HG03342 (cell line): ENCODE data around the gene ASB18.
"Not testable (repeated sequence)": the region's sequence is repeated elsewhere in the genome, so short reads cannot be mapped to it uniquely, and the experiment has no call there.

Experiments
- ATAC-seq: cut with Tn5 transposase; IDR thresholded peaks from one replicate; pipeline ENCODE4 v1.9.1; 2021; ENCODE audit warnings: mild to moderate bottlenecking, moderate library complexity; ENCODE audit not compliant: unreplicated experiment

The ASB18 gene

GRCh38 chr2:236286873-236287545 lies 22.8 kb upstream of the ASB18 start:
- ATAC-seq, result no peak

DNA sequence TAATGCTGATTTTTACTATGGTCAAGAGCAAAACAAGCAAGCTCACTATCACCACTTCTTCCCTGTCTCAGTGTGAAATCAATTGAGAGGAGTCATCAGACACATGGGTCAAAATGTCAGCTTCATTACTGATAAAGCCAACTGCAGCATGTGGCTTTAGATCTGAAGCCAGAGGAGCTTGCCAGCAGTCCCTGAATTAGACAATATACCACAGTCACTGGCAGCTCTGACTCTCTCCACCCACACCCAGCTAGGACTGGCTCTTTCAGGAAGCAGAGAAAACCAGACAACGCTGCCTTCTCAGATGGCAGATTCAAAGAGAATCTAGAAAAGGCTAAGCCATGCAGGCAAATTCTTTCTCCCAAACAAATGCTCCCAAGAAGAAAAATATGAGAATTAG lies 20.0 kb upstream of the ASB18 start:
- ATAC-seq, result no peak

GRCh38 chr2:236282406-236282805 lies 18.2 kb upstream of the ASB18 start:
- no peak for ATAC-seq

DNA sequence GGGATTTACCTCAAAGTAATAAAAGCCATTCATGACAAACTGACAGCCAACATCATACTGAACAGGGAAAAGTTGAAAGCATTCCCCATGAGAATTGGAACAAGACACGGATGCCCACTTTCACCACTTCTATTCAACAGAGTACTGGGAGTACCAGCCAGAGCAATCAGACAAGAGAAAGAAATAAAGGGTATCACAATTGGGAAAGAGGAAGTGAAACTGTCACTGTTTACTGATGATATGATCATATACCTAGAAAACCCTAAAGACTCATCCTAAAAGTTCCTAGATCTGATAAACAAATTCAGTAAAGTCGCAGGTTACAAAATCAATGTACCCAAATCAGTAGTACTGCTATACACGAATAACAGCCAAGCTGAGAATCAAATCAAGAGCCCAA lies 17.2 kb upstream of the ASB18 start:
- ATAC-seq, result no peak

GRCh38 chr2:236273126-236273525 lies 8.9 kb upstream of the ASB18 start:
- no peak for ATAC-seq

GRCh38 chr2:236271851-236272250 lies 7.6 kb upstream of the ASB18 start:
- no peak for ATAC-seq

DNA sequence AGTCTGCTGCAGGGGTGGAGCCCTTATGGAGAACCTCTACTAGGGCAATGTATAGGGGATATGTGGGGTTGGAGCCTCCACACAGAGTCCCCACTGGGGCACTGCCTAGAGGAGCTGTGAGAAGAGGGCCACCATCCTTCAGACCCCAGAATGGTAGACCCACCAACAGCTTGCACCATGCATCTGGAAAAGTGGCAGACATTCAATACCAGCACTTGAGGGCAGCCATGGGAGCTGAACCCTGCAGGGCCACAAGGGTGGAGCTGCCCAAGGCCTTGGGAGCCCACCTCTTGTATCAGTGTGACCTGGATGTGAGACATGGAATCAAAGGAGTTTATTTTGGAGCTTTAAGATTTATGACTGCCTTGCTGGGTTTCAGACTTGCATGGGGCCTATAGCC lies 5.7 kb upstream of the ASB18 start:
- not testable (repeated sequence) for ATAC-seq

GRCh38 chr2:236265675-236266074 lies 1.5 kb upstream of the ASB18 start:
- ATAC-seq, result no peak

DNA sequence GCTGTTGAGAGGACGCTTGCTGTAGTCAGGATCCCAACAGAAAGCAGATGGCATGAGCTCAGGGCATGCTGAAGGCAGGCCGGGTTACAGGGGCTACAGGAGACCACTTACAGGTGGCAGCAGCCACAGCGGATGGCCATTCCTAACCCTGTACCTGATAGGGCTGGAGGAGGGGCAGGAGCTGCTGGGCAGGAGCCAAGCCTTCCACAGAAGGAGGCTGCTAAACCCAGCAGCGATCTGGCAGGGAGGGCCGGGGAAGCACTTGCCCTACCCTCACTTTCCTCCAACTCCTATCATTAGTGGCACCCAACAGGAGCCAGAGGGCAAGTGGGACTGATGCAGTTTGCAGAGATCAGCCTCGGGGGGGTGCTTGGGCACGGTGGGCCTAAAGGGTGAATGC lies 2.0 kb downstream of the ASB18 start:
- no peak for ATAC-seq

DNA sequence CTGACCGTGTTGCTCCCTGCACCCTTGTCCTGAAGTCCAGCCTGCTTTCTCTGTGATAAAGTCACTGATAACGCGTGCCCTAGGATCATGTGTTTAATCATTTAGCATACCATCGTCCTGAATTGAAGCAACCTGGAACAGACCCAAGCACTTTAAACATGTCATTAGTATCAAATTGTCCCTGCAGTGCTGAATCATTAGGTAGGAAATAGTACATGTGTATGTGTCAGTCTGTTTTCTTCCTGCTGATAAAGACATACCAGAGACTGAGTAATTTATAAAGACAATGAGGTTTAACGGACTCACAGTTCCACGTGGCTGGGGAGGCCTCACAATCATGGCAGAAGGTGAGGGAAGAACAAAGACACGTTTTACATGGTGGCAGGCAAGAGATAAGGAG lies 2.8 kb downstream of the ASB18 start:
- ATAC-seq, result no peak

DNA sequence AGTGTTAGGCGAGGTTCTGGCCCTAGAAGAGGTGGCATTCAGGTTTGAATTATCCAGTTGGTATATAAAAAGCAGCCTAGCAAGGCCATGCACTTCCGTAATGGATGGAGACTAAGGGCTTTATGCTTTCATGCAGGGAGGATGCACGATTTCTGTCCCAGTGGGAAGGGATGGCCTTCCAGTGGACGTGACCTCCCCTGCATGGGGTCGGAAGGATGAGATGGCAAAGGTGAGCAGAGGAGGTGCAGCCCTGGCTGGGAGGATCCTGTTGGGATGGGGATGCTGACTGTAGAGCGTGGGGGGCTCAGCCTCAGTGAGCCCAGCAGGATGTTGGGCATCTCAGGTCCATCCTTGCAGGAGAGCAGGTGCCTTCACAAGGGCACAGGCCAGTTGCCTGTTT lies 4.8 kb downstream of the ASB18 start:
- ATAC-seq, result no peak

DNA sequence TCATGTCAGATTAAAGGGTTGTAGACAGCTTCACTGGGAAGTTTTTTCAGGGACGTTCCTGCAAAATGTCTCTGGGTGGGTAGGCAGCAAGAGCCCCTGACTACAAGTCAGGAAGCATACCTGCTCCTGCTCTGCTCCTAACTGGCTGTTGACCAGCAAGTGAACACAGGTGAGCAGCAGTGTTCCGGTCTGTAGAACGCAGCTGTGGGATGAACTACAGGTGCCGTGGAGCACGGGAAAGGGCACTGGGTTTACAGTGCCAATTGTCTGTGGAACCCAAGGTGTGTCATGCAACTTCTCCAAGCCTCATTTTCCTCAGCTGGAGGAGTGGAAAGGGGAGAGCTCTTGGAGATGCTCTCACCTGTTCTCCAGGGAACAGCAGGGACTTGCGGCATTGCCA lies 6.6 kb downstream of the ASB18 start:
- no peak for ATAC-seq

DNA sequence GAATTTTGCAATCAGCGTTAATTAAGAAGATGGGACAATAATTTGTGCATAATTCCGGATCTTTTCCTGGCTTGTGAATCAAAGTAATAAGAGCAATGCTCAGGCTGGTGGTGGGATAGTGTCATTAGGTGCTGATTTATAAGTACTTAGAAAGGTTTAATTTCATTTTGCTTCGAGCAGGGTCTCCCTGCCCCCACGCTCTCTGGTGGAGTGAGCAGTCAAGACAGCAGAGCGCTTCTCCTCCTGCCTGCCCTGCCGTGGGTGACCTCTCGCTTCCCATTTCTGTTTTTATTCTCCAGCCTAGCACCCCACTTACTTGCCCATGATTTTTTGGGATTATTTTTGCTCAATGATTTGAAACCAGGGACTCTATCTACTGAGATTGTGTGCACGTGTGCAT lies 7.1 kb downstream of the ASB18 start:
- no peak for ATAC-seq

GRCh38 chr2:236256366-236256985 lies 7.7 kb downstream of the ASB18 start:
- ATAC-seq, result no peak

DNA sequence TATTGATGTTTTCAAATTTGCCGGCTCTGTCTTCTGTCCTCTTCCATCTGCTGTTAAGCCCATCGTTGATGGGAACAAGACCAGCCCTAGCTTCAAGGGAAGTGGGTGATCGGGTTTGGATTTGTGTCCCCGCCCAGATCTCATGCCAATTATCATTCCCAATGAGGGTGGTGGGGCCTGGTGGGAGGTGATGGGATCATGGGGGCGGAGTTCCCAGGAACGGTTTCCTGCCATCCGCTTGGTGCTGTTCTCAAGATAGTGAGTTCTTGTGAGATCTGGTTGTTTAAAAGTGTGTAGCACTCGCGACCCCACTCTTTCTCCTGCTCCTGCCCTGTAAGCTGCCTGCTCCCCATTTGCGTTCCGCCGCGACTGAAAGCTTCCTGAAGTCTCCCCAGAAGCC lies 9.5 kb downstream of the ASB18 start:
- no peak for ATAC-seq

DNA sequence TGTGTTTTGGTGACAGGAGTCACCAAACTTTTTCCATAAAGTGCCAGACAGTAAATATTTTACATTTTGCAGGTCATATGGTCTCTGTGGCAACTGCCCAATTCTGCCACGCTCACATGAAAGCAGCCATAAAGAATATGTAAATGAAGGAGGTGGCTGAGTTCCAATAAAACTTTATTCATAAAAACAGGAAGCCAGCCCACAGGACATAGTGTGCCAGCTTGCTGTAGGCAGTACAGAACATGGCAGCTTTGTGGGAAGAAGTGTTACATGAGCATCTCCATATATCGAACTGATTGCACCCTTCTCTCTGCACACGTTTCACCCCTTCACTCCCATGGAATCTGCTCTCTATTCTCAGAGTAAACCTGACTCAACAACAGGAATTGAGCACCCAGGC lies 10.2 kb downstream of the ASB18 start:
- no peak for ATAC-seq

DNA sequence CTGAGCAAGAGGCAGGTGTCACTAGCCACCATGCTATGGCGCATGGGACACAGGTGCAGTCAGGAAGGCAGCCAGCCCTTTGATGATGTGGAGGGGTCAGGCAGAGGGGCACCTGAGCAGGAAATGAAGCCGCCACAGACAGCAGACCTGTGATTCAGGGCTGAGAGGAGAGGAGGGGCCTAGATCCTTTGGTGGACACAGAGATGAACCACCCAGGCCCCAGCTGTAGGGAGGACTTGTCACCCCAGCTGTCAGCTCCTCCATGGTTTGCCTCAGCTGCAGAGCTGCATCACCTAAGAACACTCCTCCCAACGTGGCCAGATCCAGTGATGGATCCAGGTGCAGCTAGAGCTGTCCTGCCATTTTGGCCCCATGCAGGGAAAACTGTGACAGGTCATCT lies 11.6 kb downstream of the ASB18 start:
- ATAC-seq, result no peak

DNA sequence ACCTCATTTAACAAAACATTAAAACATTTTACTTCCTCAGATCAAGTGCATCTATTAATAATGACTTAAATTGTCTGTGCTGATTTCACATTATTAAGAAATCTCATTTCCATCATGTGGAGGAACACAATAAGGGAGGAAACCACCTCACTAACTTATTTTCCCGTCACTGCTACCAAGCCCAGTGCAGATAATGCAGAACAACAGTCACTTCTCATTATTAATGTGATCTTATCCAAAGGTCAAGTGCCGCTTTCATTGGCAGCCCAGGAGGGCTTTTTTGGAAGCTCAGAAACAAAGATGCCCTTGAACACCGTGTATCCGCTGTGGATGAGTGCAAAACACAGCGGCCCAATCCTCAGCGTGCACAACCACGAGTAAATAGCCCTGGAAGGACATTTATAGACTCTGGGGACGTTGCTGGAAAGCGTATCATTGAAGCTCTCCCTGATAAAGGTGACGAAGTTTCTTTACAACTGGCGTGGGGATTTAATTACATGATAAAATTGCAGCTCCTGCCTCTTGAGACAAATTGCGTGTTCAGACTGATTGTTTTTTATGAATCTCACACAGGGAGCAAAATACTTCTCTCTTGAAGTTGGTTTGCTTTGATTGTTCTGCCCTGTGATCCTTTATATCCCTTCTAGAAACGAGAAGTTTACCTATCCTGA lies 13.2 kb downstream of the ASB18 start:
- ATAC-seq, result no peak

- no peak for ATAC-seq
These were observed 13.9 kb downstream of the ASB18 start for GRCh38 chr2:236250286-236250685.

- ATAC-seq, result no peak
These were observed 15.1 kb downstream of the ASB18 start for GRCh38 chr2:236249066-236249465.

- ATAC-seq, result no peak
These were observed 17.4 kb downstream of the ASB18 start for GRCh38 chr2:236246711-236247246.

- no peak for ATAC-seq
These were observed 19.9 kb downstream of the ASB18 start for GRCh38 chr2:236244256-236244655.
